NCI-H146 (cell line): ENCODE measurements around the gene IL1RAPL2.
"Not testable (repeated sequence)": the region's sequence is repeated elsewhere in the genome, so short reads cannot be mapped to it uniquely, and the experiment has no call there.

Experiments
- DNase-seq: peaks from one replicate; lab custom pipeline; 2025; lab: John Stamatoyannopoulos, UW

Gene IL1RAPL2

DNA sequence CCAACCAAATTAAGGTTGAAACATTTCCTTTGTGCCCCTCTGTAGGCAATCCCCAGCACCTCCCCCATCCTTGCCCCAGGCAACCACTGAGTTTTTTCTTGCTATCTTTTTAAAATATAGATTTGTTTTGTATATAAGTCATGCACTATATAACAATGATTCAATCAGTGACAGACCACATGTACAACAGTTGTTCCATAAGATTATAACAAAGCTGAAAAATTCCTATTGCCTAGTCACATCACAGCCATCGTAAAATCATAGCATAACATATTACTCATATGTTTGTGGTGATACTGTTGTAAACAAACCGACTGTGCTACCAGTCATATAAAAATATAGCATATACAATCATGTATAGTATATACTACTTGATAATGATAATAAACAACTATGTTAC lies 1044.4 kb downstream of the IL1RAPL2 start:
- DNase-seq: no peak

DNA sequence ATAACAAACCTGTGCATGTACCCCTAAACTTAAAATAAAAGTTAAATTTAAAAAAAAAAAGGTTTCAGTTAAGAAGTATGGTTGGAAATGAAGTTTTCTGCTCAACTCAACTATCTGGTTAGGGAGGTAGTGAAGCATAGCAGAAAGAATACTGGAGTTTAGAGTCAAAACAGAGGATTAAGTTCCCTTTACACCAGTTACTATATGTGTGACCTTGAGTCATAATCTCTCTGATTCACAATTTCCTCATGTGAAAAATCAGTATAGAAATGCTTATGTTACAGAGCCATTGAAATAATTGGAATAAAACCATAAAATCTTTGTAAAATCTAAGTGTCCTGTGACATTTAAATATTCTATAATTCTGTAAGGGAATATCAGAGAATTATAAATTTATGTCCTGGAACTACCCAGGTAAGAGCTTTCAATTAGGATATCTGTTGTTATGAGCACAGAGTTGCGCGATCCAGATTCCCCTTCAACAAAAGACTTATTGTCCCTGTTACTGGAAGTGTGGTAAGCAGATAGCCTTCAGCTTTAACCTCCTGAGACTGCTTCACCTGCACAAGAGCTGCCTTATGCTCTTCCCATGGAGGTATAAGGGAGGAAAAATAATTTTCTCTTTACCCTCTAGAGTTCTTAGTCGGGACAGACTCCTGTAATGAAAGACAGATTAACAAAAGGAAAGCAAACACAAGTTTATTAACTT lies 1052.5 kb downstream of the IL1RAPL2 start:
- no peak for DNase-seq

DNA sequence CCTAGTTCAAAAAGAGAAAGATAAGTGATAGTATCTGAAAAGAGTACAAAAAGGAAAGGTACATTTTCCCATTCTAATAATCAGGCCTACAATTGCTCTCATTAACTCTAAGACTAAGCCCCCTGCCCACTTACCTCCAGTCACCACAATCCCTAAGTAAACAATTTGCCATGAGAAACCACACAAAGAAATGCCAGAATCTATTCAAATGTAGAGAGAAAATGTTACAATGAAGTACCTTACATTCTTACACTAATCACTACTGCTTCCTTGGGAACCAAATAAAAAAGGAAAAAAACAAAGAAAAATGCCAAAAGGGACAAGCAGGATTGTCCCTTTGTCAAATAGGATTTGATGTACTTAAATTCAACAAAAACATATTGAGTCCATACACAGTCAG lies 1068.2 kb downstream of the IL1RAPL2 start:
- DNase-seq: no peak

DNA sequence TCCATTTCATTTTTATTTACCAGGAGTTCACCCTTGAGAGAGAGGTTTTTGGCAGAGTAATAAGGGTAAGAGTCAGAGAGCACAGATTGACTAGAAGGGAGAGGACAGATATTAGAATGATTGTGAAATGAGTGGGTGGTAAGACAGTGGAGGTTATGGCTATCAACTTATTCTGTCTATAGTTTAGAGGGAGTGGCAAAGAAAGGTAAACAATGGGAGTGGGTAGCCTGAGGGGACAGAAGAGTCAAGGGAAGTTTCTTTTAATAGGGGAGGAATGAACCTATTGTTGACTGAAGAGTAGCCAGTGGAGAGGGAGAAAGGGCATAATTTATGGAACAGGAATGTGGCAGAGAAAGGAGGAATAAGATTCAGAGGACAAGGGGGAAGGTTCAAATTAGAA lies 1069.8 kb downstream of the IL1RAPL2 start:
- no peak for DNase-seq

DNA sequence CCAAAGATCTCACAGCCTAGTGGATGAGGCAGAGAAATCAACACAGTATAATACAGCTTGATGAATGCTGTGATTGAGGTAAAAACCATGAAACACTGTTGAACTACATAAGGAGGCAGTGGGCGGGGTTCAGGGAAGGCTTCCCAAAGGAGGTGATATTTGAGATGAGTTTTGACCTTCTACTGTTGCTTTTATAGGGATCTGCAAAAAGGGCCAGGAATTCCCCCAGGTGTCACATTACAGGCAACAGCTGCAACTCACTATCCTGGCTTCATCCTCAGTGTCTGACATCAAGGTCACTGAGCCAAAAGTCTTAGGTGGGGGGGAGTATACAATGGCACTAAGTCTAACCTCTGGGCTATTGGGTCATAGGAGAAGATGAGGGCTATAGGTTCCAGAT lies 1070.7 kb downstream of the IL1RAPL2 start:
- no peak for DNase-seq

DNA sequence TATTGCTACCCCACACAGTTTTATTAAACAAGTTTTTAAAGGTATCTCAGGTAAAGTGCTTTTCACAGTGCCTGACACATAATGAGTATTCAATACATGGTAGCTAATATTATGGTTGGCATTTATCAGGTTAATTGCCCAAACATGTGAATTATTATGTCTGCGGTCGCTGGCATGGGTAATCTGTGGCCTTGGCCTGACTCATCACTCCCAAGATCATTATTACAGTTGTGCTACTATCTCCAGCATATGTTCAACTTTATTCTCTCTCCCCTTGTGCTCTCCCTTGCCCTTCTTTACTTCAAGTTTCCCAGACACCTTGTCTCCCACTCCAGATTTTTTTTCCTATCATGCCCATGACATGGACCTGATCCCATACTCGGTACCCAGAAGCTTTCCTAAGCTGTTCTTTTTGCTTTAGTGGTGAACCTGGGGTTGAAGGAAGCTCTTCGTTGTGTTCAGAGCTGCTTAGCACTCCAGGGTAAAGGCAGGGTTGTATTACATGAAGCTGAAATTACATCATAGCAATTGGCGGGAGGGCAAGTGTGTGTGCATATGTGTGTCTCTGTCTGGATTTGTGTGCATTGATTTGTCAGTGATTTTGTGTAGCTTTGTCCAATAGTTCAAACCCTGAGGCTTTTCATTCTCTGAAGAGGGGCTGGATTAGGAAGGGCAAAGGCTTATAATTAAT lies 1079.8 kb downstream of the IL1RAPL2 start:
- DNase-seq: no peak

DNA sequence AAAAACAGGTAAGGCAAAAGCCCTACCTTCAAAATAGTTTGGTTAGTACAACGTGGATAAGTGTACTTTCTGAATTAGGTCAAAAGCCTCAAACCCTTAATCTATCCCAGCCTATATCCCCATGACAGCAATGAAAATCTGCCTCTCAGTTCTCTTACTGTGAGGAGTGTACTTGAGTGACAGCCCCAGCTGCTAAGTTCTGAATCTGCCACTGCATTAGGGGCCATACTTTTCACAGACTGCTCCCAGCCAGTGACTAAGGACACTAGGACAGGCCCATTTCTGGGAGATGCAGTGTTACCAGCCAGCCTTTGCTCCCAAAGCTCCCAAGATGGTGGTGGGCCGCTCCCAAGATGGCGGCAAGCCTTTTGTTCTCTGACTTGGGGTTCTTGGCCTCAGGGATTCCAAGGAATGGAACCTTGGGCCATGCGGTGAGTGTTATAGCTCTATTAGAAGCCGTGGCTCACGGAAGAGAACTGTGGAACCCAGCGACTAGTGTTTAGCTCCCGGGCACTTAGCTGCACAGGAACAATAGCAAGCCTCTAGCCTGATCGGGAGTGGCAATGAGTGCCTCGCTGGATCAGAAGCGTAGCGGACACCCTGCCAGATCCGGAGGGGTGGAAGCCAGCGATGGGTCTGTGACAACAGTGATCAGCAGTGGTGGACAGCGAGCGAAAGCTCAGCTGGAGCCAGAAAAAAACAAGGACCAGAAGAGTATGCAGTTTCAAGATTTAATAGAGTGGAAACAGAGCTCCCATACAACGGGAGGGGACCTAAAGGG lies 1080.8 kb downstream of the IL1RAPL2 start:
- no peak for DNase-seq

DNA sequence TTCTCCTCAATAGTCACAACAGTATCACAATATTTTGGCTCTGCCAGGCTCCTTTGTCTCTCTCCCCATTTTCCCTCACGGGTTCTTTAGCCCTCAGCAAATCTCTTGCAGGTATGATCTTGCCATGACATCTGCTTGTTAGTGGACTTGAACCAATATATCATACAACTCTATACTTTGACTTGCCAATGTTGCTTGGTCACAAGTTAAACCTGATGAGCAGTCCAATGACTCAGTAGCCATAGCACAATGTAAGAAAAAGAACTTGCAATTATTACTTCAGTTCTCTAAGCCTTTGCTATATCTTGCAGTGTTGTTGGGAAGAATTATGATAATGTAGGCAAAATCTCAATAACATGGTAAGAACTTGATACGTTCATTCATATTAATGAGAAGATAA lies 1081.8 kb downstream of the IL1RAPL2 start:
- no peak for DNase-seq

DNA sequence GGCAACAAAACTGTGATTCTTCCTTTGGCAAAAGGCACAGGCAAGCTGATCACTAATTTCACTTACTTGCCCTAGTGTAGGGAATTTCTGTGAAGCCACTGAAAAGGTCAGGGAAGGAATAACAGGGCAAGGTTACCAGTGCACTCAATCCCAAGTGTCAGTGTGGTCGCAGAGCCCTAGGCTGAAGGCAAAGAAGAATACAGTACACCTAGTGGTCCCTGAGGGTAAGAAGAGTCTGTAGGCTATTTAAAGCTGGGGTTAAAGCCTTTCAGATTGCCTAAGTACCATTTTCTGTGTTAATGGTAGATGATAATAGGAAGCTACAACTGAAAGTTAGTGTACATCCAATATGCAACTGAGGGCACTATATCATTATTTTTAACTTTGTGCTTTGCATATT lies 1082.7 kb downstream of the IL1RAPL2 start:
- no peak for DNase-seq

DNA sequence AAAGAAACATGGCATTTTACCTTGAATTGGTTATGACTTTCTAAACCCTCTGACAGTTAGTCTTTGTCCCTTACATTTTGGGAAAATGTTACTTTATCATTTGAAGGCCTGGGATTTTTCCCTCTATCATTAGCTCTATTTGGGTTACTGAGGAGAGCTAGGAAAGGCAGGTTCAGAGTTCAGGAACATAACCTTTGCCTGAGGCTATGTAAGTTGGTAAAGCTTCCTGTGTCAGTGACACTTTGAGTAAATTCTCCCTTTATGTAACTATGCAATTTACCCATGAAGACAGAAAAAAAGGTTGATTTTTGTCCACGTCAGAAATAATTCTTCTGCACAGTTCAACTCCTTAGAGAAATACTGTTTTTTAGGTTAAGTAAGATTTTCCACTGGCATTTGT lies 1084.6 kb downstream of the IL1RAPL2 start:
- DNase-seq: no peak

DNA sequence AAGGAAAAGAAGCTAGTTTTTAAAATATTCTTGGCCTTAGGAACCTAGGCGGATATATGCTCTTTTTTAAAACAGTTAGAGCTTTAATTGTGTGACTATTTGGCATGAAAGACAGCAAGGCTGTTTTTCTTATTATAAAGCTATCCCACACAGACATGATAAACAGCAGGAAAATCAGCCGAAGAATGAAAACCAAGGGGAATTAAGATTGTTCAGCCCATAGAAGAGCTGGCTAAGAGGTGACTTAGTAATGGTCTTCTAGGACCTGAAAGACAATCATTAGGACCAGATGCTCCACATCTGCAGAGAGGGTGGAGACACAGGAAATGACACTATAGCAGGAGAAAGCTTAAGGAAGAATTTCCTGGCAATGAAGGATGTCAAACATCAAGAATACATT lies 1085.0 kb downstream of the IL1RAPL2 start:
- no peak for DNase-seq

DNA sequence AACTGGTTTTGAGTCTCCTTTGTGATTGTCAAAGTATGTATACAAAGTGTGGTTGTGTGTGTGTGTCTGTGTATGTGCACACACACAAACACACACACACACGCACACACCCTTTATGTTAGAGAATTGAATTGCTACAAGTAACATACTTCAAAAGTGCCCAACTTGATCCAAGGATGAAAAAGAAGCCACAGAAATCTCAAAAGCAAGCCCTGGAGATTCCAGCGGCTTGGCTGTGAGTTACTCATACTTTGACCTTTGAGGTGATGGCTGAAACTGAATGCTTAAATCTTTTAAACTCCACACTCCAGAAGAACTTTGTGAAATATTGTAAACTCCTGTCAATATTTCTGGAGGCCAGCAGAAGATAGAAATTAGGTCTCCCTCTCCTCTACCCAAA lies 1087.9 kb downstream of the IL1RAPL2 start:
- DNase-seq: no peak

DNA sequence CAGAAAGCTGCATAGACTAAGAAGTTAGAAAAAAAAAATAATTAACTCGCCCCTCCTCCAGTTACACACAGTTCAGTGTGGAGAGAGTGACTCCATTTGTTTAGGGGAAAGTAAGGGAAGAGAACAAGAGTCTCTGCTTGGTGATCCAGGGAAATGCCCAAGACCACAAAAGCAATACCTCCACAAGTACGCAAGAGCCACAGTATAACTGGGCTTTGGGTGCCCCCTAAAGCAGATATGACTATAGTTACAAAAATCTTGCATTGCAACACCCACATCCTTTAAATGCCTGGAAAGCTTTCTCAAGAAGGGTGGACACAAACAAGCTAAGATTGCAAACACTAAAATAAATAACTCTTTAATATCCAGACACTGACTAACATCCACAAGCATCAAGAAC lies 1092.1 kb downstream of the IL1RAPL2 start:
- DNase-seq: no peak

DNA sequence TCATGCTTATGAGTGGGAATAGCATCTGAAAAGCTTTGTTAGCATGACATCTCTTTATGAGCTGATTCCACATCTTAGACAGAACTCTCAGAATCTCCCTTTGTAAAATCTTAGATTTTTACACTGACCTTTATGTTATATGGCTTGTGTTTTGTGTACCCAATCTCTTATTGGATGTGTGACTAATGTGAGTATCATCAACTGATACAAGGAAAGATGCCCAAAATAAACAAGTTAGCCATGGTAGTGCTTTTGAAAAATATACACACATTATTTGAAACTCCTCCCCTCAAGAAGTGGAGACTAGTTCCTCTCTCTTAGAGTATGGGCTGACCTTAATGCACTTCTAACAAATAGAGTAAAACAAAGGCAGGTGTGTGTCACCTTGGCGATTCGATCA lies 1096.2 kb downstream of the IL1RAPL2 start:
- no peak for DNase-seq

DNA sequence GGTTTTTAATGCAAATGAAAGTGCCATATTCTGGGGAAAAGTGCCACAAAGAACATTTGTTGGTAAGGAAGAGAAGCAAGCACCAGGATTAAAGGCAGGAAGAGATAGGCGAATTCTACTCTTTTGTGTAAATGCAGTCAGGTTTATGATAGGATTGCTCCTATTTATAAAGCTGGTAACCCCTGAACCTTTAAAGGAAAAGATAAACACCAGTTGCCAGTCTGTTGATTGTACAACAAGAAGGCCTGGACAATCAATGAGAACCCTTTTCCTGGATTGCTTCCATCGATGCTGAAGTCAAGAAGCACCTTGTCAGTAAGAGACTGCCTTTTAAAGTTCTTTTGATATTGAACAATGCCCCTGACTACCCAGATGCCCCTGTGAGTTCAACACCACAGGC lies 1098.2 kb downstream of the IL1RAPL2 start:
- DNase-seq: no peak

DNA sequence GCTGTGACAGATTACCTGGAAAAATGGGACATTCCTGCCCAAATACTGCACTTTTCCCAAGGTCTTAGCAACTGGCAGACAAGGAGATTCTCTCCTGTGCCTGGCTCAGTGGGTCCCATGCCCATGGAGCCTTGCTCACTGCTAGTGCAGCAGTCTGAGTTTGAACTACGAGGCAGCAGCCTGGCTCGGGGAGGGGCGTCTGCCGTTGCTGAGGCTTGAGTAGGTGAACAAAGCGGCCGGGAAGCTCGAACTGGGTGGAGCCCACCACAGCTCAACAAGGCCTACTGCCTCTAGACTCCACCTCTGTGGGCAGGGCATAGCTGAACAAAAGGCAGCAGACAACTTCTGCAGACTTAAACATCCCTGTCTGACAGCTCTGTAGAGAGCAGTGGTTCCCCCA lies 1118.3 kb downstream of the IL1RAPL2 start:
- DNase-seq: not testable (repeated sequence)

DNA sequence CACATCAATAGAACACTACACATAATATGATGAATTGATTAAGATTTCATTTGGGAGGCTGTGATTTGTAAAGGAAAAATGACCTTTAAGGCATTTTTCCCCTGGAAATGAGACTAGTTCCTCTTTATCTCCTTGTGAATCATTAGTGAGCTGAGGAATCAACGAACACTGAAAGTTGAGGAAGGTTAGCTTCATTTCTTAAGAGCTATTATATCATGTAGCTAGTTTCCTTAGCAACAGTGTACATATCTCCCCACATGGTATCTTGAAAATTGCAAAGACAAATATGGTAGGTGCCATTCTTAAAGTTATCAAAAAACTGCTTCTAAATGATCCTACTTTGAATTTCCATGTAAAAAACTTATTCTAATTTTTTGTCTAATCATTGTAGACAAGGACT lies 1128.8 kb downstream of the IL1RAPL2 start:
- DNase-seq: no peak

DNA sequence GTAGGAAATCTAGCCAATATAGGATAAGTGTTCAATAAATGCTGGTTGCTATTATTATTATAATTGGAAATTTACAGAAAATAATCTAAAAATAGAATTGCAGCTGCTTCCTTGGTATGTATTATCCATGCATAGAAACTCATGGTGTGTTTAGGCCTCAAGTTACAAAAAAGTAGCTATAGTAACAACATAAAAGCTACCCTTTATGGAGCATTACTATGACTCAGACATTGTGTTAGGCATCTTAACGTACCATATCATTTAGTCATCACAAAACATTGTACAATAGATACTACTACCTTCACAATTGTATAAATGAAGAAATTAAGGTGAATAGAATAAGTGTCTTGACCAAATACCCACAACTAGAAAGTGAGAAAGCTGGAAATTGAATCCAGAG lies 1129.5 kb downstream of the IL1RAPL2 start:
- DNase-seq: no peak

DNA sequence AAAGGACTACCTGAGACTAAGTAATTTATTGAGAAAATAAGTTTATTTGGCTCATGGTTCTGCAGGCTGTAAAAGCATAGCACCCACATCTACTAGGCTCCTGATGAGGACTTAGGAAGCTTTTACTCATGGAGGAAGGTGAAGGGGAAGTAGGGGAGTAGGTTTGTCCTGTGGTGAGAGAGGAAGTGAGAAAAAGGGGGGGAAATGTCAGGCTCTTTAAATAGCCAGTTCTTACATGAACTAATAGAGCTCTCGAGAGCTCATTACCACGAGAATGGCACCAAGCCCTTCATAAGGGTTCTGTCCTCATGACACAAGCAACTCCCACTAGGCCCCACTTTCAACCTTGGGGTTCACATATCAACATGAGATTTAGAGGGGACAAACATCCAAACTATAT lies 1130.9 kb downstream of the IL1RAPL2 start:
- DNase-seq: no peak

DNA sequence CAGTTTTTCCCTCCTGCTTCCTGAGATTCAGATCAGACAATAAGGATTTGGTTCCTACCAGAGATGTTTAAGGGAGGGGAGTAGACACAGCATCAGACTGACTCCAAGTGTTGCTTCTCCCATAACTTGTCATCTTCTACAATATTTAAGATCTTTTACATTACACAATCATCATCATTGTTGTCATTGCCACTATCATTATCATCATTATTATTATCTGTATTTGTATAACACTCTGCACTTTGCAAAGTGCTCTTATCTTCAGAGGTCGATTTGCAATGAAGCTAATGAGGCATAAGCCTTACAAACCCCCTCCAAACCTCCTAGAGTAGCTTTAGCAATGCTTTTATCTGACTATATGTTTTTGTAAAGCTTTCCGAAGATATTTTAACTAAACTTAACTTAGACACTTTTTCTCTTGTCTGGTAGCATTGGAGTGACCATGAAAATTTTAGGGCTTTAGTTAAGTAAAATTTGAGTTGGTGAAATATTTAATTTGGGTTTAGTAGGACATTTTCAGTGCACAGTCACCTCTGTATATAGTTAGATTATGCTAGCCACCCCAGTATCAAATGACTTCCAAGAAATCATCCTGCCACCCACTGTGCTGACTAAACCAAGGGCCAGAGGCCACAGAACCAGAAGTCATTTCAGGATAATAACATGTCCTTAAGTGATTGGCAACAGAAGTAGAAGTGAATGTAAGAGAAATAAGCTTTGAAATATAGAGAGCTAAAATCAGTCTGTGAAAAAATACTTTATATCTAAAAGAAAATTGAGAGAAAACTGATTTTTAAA lies 1132.2 kb downstream of the IL1RAPL2 start:
- no peak for DNase-seq

DNA sequence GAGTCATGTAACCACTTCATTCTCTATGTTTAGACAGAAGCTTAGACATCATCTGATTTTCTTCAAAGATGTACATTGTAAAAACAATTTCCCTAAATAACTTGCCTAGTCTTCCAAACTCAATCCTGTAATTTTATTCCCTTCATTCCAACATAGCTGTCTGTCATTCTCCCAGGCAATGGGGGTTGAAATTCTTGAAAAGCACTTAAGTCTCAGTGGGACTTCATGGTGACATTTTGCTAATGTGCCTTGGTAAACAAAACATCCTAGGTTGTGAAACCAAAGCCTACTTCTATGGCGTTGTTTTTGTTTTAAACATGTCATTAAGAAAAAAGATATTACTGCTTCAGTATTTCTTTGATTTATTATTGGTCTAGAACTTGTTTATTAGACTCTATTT lies 1134.3 kb downstream of the IL1RAPL2 start:
- no peak for DNase-seq

DNA sequence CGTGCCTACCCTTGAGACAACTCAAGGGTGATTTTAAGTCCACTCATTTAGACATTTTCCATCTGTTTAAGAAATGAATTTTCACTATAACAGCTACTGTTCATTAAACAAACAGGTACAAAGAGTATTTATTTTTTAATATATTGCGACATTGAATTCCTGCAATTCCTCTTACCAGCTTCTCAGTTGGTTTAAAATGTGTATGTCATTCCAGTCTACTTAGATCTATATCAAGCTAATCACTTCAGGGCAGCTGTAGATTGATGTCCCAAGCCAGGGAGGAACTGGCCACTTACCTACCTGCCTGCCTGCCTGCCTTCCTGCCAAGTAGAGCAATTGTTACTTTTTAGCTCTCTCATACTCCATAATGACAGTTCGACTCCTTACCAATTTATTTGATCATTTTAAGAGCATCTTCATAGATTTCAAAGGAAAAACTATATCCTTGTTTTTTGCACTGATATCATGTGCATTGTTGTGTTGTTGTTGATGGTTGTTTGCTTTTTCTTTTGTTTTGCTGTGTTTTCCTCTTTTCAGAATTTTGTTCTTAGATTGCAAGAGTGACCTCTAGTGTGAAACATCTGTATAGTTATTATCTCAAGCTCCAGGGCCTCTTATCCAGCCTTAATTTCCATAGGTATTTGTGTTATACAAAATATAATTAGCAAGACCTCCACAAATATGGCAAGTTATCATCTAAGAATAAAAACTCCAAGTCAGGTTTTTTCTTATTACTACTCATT lies 1135.5 kb downstream of the IL1RAPL2 start:
- no peak for DNase-seq
